HepG2 (cell line): Measurements from ENCODE around the gene POP7. TPM values are rescaled to one million over a fixed set of nuclear protein-coding genes. Genes with fewer than 3 reads are reported as not detected.

Experiments
- ATRX ChIP-seq: sonication (generic); formaldehyde crosslinking; IDR thresholded peaks from 2 replicates; pipeline ENCODE4 v1.4.0; 2020; ENCODE audit warnings: missing genetic modification reagents, borderline replicate concordance
- CAMTA2 ChIP-seq: sonication (generic); formaldehyde crosslinking; IDR thresholded peaks from 2 replicates; pipeline ENCODE4 v1.4.0; 2020; ENCODE audit warnings: mild to moderate bottlenecking, missing genetic modification reagents, borderline replicate concordance
- EEA1 ChIP-seq: sonication (generic); formaldehyde crosslinking; IDR thresholded peaks from 2 replicates; pipeline ENCODE4 v1.5.1; 2020; ENCODE audit warnings: mild to moderate bottlenecking, missing genetic modification reagents, borderline replicate concordance
- GABPA ChIP-seq, 2 experiments: IDR thresholded peaks; 2 replicates each; pipeline ENCODE4 v1.6.1; 2011 to 2016; ENCODE audit warnings: low read depth in 2 of 2, low read length in 1 of 2, missing biosample characterization in 1 of 2, missing genetic modification characterization in 1 of 2
- GRHL1 ChIP-seq: sonication (generic); formaldehyde crosslinking; conservative IDR thresholded peaks from 2 replicates; pipeline ENCODE4 v1.8.0; 2022; ENCODE audit warnings: missing genetic modification reagents
- MAF1 ChIP-seq: sonication (generic); formaldehyde crosslinking; IDR thresholded peaks from 2 replicates; pipeline ENCODE4 v1.5.0; 2020; ENCODE audit warnings: missing genetic modification reagents, borderline replicate concordance
- MIXL1 ChIP-seq: IDR thresholded peaks from 2 replicates; pipeline ENCODE4 v1.6.1; 2016
- MXD1 ChIP-seq: sonication (generic); formaldehyde crosslinking; IDR thresholded peaks from 2 replicates; pipeline ENCODE4 v1.4.0; 2020; ENCODE audit warnings: mild to moderate bottlenecking, missing genetic modification reagents
- NFE2L2 ChIP-seq: fragments of 150-350 bp; IDR thresholded peaks from 2 replicates; pipeline ENCODE4 v1.6.1; 2014; ENCODE audit warnings: low read length
- PAX8 ChIP-seq: sonication (generic); formaldehyde crosslinking; IDR thresholded peaks from 2 replicates; pipeline ENCODE4 v1.8.0; 2022; ENCODE audit warnings: mild to moderate bottlenecking, missing genetic modification reagents, borderline replicate concordance
- PBX2 ChIP-seq: IDR thresholded peaks from 2 replicates; pipeline ENCODE4 v1.6.1; 2016; ENCODE audit warnings: control low read depth
- PHF20 ChIP-seq: sonication (generic); formaldehyde crosslinking; IDR thresholded peaks from 2 replicates; pipeline ENCODE4 v1.5.0; 2020; ENCODE audit warnings: mild to moderate bottlenecking, missing genetic modification reagents
- POLR2A ChIP-seq, 2 experiments: IDR thresholded peaks; 2 replicates each; pipeline ENCODE4 v1.6.1; 2011; ENCODE audit warnings: low read depth in 2 of 2, low read length in 2 of 2, mild to moderate bottlenecking in 1 of 2, moderate library complexity in 1 of 2; ENCODE audit not compliant: insufficient read depth in 1 of 2
- RAD51 ChIP-seq: fragments of 450-650 bp; IDR thresholded peaks from 2 replicates; pipeline ENCODE4 v1.6.1; 2016; ENCODE audit warnings: borderline replicate concordance
- SAP130 ChIP-seq: IDR thresholded peaks from 2 replicates; pipeline ENCODE4 v1.6.1; 2016; ENCODE audit warnings: low read depth
- SATB2 ChIP-seq: sonication (generic); formaldehyde crosslinking; IDR thresholded peaks from 2 replicates; pipeline ENCODE4 v1.5.0; 2020; ENCODE audit warnings: missing genetic modification reagents
- SP1 ChIP-seq, 2 experiments: fragments of 450-650 bp in 1 of 2; sonication (generic) in 1 of 2; formaldehyde crosslinking in 1 of 2; IDR thresholded peaks; 2 replicates each; pipeline versions ENCODE4 v1.4.0 to v1.6.1; 2016 to 2020; ENCODE audit warnings: missing genetic modification reagents in 1 of 2
- TEAD2 ChIP-seq: sonication (generic); formaldehyde crosslinking; IDR thresholded peaks from 2 replicates; pipeline ENCODE4 v1.9.0; 2021; ENCODE audit warnings: missing genetic modification reagents
- ZBTB2 ChIP-seq: sonication (generic); formaldehyde crosslinking; IDR thresholded peaks from 2 replicates; pipeline ENCODE4 v1.8.0; 2022; ENCODE audit warnings: low read depth, missing genetic modification reagents
- ZBTB43 ChIP-seq: sonication (generic); formaldehyde crosslinking; conservative IDR thresholded peaks from 2 replicates; pipeline ENCODE4 v1.4.0; 2020; ENCODE audit warnings: missing genetic modification reagents
- ZNF780A ChIP-seq: sonication (generic); formaldehyde crosslinking; IDR thresholded peaks from 2 replicates; pipeline ENCODE4 v1.8.0; 2022; ENCODE audit warnings: mild to moderate bottlenecking, missing genetic modification reagents, moderate library complexity
- polyA plus RNA-seq, 8 experiments: library from polyadenylated mRNA; depleted of rRNA in 3 of 8; stranded (reverse) in 7 of 8; unstranded in 1 of 8; fragments of >200 nt; fragmentation: Illumina TruSeq in 4 of 8; extraction: Trizol in 4 of 8; gene quantifications; 2 replicates each; pipeline versions ENCODE4 v1.2.1 to v1.2.3, GENCODE V29; 2011 to 2016; ENCODE audit warnings: low read depth in 4 of 8, missing spikeins in 1 of 8, mixed read lengths in 1 of 8; ENCODE audit not compliant: insufficient read depth in 1 of 8
- total RNA-seq, 5 experiments: library from RNA; depleted of rRNA; stranded (reverse); fragments of >200 nt; fragmentation: Illumina TruSeq; extraction: Trizol; gene quantifications; 2 replicates each; pipeline ENCODE4 v1.2.3, GENCODE V29; 2016; ENCODE audit warnings: low read depth in 1 of 5

POP7 gene
- total and polyA plus RNA-seq, 2 of the 13 experiments (the other 11 are each of a cell fraction or from before 2014, with no cell fraction given): 63.9 to 91.1 TPM

GRCh38 chr7:100694098-100694745, 11.7 kb upstream of the POP7 start, which contains the start of gene GIGYF1 (continued):
- no peak for TF ChIP-seq MXD1 (CRISPR knock-in tag)
- no peak for TF ChIP-seq SP1 (IDR thresholded peaks at IDR 0.05)
- TF ChIP-seq SP1 (CRISPR knock-in tag; IDR thresholded peaks at IDR 0.05): no peak; the same call in 1 of the 2 replicates
- no peak for TF ChIP-seq SATB2 (CRISPR knock-in tag)
- TF ChIP-seq MAF1 (CRISPR knock-in tag): no peak
- no peak for TF ChIP-seq ZBTB43 (CRISPR knock-in tag)
- 0 out of 4 replicates have a peak, but pooled peaks of 1 of the 2 experiments have one; percentile 5 for TF ChIP-seq POLR2A (IDR thresholded peaks at IDR 0.05; ENCODE audit: insufficient read depth in 1 of 2, low read depth in 2 of 2, low read length in 2 of 2)
- TF ChIP-seq TEAD2 (CRISPR knock-in tag): no peak
- no peak for TF ChIP-seq EEA1 (CRISPR knock-in tag)
- TF ChIP-seq MIXL1 (CRISPR knock-in tag): no peak
- TF ChIP-seq ATRX (CRISPR knock-in tag): no peak
- TF ChIP-seq PHF20 (CRISPR knock-in tag): peak; percentile 30; the same call in 1 of the 2 replicates
- TF ChIP-seq NFE2L2: no peak
- peak; percentile 32; the same call in 1 of the 2 replicates for TF ChIP-seq SAP130 (CRISPR knock-in tag)
- TF ChIP-seq ZNF780A: no peak
- TF ChIP-seq ZBTB2: peak; percentile 83; the same call in 1 of the 2 replicates
- TF ChIP-seq GRHL1 (CRISPR knock-in tag): no peak
- no peak for TF ChIP-seq GABPA (IDR thresholded peaks at IDR 0.05; ENCODE audit: low read depth, low read length)
- no peak for TF ChIP-seq GABPA (CRISPR knock-in tag; IDR thresholded peaks at IDR 0.05; ENCODE audit: low read depth)
- no peak for TF ChIP-seq CAMTA2 (CRISPR knock-in tag)
- peak; percentile 72; the same call in 1 of the 2 replicates for TF ChIP-seq RAD51
- TF ChIP-seq PAX8 (CRISPR knock-in tag): no peak
- TF ChIP-seq PBX2 (CRISPR knock-in tag): no peak
